Activated naive CD8-positive, alpha-beta T cell treated with anti-CD3 and anti-CD28 coated beads, Interleukin-2, amount 50 U/mL, for 24 hours (primary cell): ENCODE measurements around the gene CEL.
"Not testable (repeated sequence)": the region's sequence is repeated elsewhere in the genome, so short reads cannot be mapped to it uniquely, and the experiment has no call there.

Source experiments
- ATAC-seq: fragments of 150-1000 bp; cut with Tn5 transposase; one replicate; pipeline ENCODE4 v1.10.0; 2021
- DNase-seq: peaks from one replicate; pipeline ENCODE4 v3.0.0; 2021
- H3K27ac Mint-ChIP-seq: one replicate; pipeline ENCODE4 v1.8.0; 2021; ENCODE audit warnings: mild to moderate bottlenecking, mixed read lengths
- H3K27me3 Mint-ChIP-seq: one replicate; pipeline ENCODE4 v1.8.0; 2021; ENCODE audit warnings: mixed read lengths
- H3K36me3 Mint-ChIP-seq: one replicate; pipeline ENCODE4 v1.8.0; 2021; ENCODE audit warnings: low read depth, mixed read lengths
- H3K4me1 Mint-ChIP-seq: one replicate; pipeline ENCODE4 v1.8.0; 2021; ENCODE audit warnings: mixed read lengths
- H3K4me3 Mint-ChIP-seq: one replicate; pipeline ENCODE4 v1.8.0; 2021; ENCODE audit warnings: mild to moderate bottlenecking, moderate library complexity, mixed read lengths
- H3K9me3 Mint-ChIP-seq: one replicate; pipeline ENCODE4 v1.8.0; 2021; ENCODE audit warnings: mixed read lengths

Gene CEL

DNA sequence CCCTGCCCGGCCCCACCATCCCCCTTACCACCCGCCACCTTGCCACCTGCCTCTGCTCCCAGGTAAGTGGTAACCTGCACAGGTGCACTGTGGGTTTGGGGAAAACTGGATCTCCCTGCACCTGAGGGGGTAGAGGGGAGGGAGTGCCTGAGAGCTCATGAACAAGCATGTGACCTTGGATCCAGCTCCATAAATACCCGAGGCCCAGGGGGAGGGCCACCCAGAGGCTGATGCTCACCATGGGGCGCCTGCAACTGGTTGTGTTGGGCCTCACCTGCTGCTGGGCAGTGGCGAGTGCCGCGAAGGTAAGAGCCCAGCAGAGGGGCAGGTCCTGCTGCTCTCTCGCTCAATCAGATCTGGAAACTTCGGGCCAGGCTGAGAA, at the start of gene CEL:
Gene CEL (plus strand): TSS at position 218 of the 382 bp plus-strand sequence. CDS start 22 bp downstream, at position 240.
- not testable (repeated sequence) for H3K4me3 Mint-ChIP-seq, H3K27me3 Mint-ChIP-seq, H3K27ac Mint-ChIP-seq, ATAC-seq, DNase-seq, H3K9me3 Mint-ChIP-seq
- Mint-ChIP-seq H3K4me1 (peaks cover 33% of the 10 kb centered on the region), H3K36me3 (peaks cover 13% of the 10 kb centered on the region)

GRCh38 chr9:133014696-133015095, 47.1 kb upstream of the CEL start:
- H3K27me3 Mint-ChIP-seq = peaks cover 11% of the 10 kb centered on the region
- H3K4me3 Mint-ChIP-seq = no peak overlapping the region
- no peak for DNase-seq
- H3K9me3 Mint-ChIP-seq = peaks cover 10% of the 10 kb centered on the region
- H3K27ac Mint-ChIP-seq = no peak overlapping the region
- no peaks in the 10 kb centered on the region for H3K36me3 Mint-ChIP-seq
- no peak for ATAC-seq
- no peaks in the 10 kb centered on the region for H3K4me1 Mint-ChIP-seq

DNA sequence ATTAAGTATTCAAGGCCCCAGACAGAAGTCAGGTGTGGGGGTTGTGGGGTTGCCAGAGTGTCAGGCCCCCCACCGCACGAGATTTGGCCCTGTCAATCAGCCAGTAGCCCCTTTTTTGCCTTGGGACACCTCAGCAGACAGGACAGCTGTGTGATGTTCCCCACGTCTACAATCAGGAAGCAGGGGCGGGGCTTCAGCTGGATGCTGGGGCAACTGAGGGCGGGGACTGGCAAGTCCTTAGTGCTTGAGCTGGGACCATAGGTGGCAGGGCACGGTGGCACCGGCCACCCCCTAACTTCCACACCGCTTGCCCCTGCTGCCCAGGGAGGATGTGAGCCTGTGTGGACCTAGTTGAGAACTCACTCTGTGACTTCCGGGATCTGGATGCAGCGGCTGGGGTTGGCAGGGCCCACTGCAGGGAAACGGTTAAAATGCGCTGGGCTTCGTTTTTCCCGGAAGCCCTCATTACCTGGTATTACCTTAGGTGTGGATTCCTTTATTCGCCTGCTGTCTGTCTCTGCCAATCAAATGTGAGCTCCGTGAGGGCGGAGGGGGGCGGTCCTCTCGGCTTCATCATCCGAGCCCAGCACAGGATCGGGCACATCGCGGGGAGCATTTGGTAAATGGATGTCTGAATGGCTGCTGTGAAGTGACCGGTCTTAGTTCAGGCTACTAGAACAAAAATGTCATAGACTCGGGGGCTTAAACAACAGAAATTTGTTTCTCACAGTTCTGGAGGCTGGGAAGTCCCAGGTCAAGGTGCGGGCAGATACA, 38.5 kb upstream of the CEL start:
- Mint-ChIP-seq H3K36me3 (no peaks in the 10 kb centered on the region), H3K4me3 (peak overlapping the region; percentile 40)
- peak; percentile 75 for DNase-seq

DNA sequence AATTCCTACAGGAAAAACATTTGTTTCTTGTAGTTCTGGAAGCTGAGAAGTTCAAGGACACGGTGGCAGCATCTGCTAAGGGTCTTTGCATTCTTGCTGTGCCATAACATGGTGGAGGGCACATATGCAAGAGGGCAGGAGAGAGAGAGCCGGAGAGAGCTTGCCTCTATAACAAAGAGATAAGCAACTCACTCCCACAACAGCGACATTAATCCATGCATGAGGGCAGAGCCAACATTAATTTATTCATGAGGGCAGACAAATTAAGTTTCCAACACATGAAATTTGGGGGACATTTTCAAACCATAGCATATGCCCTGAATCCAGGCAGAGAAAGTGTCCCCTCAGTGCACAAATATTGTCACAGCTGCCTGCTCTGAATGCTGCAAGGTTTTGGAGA, 35.4 kb upstream of the CEL start:
- no peak for ATAC-seq
- H3K4me3 Mint-ChIP-seq = no peak overlapping the region

More for the DNA sequence above, 38.5 kb upstream of the CEL start:
- ATAC-seq = peak; percentile 66
- H3K9me3 Mint-ChIP-seq = no peaks in the 10 kb centered on the region
- peaks cover 15% of the 10 kb centered on the region for H3K4me1 Mint-ChIP-seq
- H3K27me3 Mint-ChIP-seq = peaks cover under 1% of the 10 kb centered on the region
- peak overlapping the region; percentile 18 for H3K27ac Mint-ChIP-seq

DNA sequence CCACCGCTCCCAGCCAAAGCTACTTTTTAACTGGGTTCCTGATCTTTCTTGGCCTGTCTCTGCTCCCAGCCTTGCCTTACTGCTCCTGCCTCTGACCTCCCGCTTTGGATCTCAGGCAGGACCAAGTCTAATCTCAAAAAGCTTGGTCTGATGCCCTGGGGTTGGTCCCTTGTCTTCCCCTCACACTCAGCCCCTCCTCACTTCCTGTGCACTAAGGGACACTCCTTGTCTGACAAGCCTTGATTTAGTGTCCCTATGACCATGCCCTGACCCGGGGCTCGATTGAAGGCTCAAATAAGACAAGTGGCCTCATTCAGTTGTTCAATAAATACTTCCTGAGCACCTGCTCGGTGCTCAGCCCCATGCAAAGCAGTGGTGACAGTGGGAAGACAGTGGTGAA, 34.6 kb upstream of the CEL start:
- DNase-seq (no peak), ATAC-seq (no peak)
- no peaks in the 10 kb centered on the region for H3K9me3 Mint-ChIP-seq
- no peaks in the 10 kb centered on the region for H3K27me3 Mint-ChIP-seq
- H3K27ac Mint-ChIP-seq = no peak overlapping the region
- peaks cover 28% of the 10 kb centered on the region for H3K4me1 Mint-ChIP-seq
- H3K36me3 Mint-ChIP-seq = peaks cover 9% of the 10 kb centered on the region
- H3K4me3 Mint-ChIP-seq = no peak overlapping the region

More for the DNA sequence above, 35.4 kb upstream of the CEL start:
- DNase-seq = no peak
- H3K27ac Mint-ChIP-seq = no peak overlapping the region
- H3K27me3 Mint-ChIP-seq = no peaks in the 10 kb centered on the region
- H3K9me3 Mint-ChIP-seq = no peaks in the 10 kb centered on the region
- peaks cover 22% of the 10 kb centered on the region for H3K4me1 Mint-ChIP-seq
- peaks cover 4% of the 10 kb centered on the region for H3K36me3 Mint-ChIP-seq

DNA sequence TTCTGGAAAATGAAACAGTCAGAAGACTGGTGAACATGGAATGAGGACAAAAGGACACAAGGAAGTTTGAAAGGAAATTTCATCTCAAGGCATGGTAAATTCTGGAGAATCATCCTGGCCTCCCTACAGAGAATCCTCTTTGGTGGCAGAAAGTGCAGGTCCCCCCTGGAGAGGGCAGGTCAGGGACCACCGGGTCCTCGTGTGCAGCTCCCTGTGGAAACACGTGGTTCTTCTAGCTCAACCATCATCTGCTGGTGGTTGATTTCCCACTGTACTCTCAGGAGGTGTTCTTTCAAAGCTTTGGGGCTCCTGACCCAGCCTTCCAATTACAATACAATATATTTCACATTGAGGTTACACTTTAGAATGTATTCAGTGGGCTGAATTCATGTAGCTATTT, 33.6 kb upstream of the CEL start:
- DNase-seq (no peak), ATAC-seq (no peak)
- Mint-ChIP-seq H3K27ac (no peak overlapping the region), H3K4me3 (peak overlapping the region; percentile 92), H3K27me3 (no peaks in the 10 kb centered on the region), H3K9me3 (no peaks in the 10 kb centered on the region), H3K4me1 (peaks cover 32% of the 10 kb centered on the region), H3K36me3 (peaks cover 11% of the 10 kb centered on the region)

GRCh38 chr9:133029994-133030316, 31.8 kb upstream of the CEL start:
- peaks cover 31% of the 10 kb centered on the region for H3K4me1 Mint-ChIP-seq

GRCh38 chr9:133030317-133031129, 31.3 kb upstream of the CEL start, which contains the start of gene GTF3C5:
TSS of gene GTF3C5 (plus strand) at chr9:133030997. CDS start at chr9:133031012, 15 bp downstream.
- H3K9me3 Mint-ChIP-seq = no peaks in the 10 kb centered on the region
- peak within 1 kb of the TSS; percentile 97 for H3K27ac Mint-ChIP-seq
- H3K27me3 Mint-ChIP-seq = no peaks in the 10 kb centered on the region
- ATAC-seq (peak; percentile 99), DNase-seq (peak; percentile 89)
- peaks cover 31% of the 10 kb centered on the region for H3K4me1 Mint-ChIP-seq
- H3K4me3 Mint-ChIP-seq = peak within 1 kb of the TSS; percentile 92
- H3K36me3 Mint-ChIP-seq = peaks cover 11% of the 10 kb centered on the region

More at GRCh38 chr9:133029994-133030316, 31.8 kb upstream of the CEL start:
- H3K27ac Mint-ChIP-seq = peak overlapping the region; percentile 97
- H3K4me3 Mint-ChIP-seq = peak overlapping the region; percentile 92
- DNase-seq = no peak
- H3K27me3 Mint-ChIP-seq = no peaks in the 10 kb centered on the region
- H3K36me3 Mint-ChIP-seq = peaks cover 11% of the 10 kb centered on the region
- no peaks in the 10 kb centered on the region for H3K9me3 Mint-ChIP-seq
- peak; percentile 7 for ATAC-seq

DNA sequence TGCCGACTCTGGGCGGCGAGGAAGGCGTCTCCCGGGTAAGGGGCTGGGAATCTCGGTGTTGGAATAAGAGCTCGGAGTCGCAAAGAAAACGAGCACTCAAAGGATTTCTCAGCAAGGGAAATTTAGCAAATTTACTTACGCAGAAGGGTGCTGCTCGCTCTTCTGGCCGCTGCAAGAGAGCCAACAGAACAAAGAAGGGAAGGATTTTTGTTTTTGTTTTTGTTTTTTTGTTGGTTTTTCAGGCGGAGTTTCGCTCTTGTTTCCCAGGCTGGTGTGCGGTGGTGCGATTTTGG, 30.7 kb upstream of the CEL start:
- H3K36me3 Mint-ChIP-seq = peaks cover 11% of the 10 kb centered on the region
- H3K4me1 Mint-ChIP-seq = peaks cover 31% of the 10 kb centered on the region
- H3K27ac Mint-ChIP-seq = peak overlapping the region; percentile 97
- ATAC-seq (no peak), DNase-seq (no peak)
- peak overlapping the region; percentile 92 for H3K4me3 Mint-ChIP-seq
- H3K27me3 Mint-ChIP-seq = no peaks in the 10 kb centered on the region
- no peaks in the 10 kb centered on the region for H3K9me3 Mint-ChIP-seq

DNA sequence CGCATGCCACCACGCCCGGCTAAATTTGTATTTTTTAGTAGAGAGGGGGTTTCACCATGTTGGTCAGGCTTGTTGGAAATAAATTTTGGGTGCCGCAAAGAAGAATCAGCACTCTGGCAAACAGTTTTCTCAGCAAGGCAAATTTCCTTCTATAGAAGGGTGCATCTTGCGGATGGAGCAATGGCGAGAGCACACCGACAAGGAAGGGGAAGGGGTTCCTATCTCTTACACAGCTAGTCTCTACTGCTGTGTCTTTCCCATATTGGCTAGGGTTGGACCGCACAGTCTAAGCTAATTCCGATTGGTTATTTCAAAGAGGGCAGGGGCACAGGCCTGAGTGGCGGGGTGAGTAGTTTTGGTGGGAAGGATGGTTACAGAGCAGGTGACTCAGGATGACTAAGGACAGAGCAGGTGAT, 30.3 kb upstream of the CEL start:
- Mint-ChIP-seq H3K4me1 (peaks cover 31% of the 10 kb centered on the region), H3K9me3 (no peaks in the 10 kb centered on the region)
- peak; percentile 18 for DNase-seq

GRCh38 chr9:133032171-133032570, 29.6 kb upstream of the CEL start:
- no peaks in the 10 kb centered on the region for H3K9me3 Mint-ChIP-seq

More for the DNA sequence above, 30.3 kb upstream of the CEL start:
- peak overlapping the region; percentile 92 for H3K4me3 Mint-ChIP-seq
- no peak for ATAC-seq
- peaks cover 11% of the 10 kb centered on the region for H3K36me3 Mint-ChIP-seq
- H3K27ac Mint-ChIP-seq = peak overlapping the region; percentile 97
- no peaks in the 10 kb centered on the region for H3K27me3 Mint-ChIP-seq

GRCh38 chr9:133035669-133036068, 26.1 kb upstream of the CEL start:
- Mint-ChIP-seq H3K27ac (no peak overlapping the region), H3K9me3 (no peaks in the 10 kb centered on the region), H3K36me3 (peaks cover 11% of the 10 kb centered on the region), H3K4me3 (no peak overlapping the region), H3K4me1 (peaks cover 27% of the 10 kb centered on the region), H3K27me3 (no peaks in the 10 kb centered on the region)
- no peak for DNase-seq
- ATAC-seq = no peak

More at GRCh38 chr9:133032171-133032570, 29.6 kb upstream of the CEL start:
- H3K4me1 Mint-ChIP-seq = peaks cover 31% of the 10 kb centered on the region
- peak overlapping the region; percentile 97 for H3K27ac Mint-ChIP-seq
- peak overlapping the region; percentile 92 for H3K4me3 Mint-ChIP-seq
- DNase-seq (no peak), ATAC-seq (no peak)
- H3K27me3 Mint-ChIP-seq = no peaks in the 10 kb centered on the region
- H3K36me3 Mint-ChIP-seq = peaks cover 11% of the 10 kb centered on the region

DNA sequence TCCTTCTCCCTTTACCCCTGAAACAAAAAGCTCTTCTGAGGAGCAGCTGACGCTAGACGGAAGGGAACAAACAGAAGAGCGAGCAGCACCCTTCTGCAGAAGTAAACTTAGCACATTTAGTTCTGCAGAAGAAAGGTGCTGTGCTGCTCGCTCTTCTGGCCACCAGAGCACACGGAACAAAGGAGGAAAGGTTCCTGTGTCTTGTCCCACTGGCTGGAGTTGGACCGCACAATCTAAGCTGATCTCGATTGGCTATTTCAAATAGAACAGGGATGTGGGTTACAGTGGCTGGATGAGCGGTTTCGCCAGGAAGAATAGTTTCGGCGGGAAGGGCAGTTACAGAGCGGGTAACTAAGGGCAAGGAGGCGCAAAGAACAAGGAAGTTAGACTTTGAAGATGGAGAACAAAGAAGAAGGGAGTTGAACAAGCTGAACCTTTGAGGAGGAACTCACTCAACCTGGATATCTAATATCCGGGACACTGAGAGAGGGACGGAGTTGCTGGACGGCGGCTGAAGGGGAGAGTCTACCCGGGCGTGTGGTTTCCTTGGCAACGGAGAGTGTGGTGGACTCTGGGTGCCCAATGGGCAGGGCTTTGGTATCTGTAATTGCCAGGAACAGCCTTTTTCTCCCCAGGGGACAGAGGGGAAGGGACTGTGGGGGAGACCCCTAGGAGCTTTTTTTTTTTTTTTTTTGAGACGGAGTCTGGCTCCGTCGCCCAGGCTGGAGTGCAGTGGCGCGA, 23.8 kb upstream of the CEL start:
- ATAC-seq = no peak
- peaks cover 9% of the 10 kb centered on the region for H3K4me1 Mint-ChIP-seq
- no peaks in the 10 kb centered on the region for H3K27me3 Mint-ChIP-seq
- no peak for DNase-seq
- no peak overlapping the region for H3K4me3 Mint-ChIP-seq
- no peaks in the 10 kb centered on the region for H3K36me3 Mint-ChIP-seq
- no peaks in the 10 kb centered on the region for H3K9me3 Mint-ChIP-seq
- H3K27ac Mint-ChIP-seq = no peak overlapping the region

- Mint-ChIP-seq H3K36me3 (peaks cover 17% of the 10 kb centered on the region), H3K4me1 (peaks cover 11% of the 10 kb centered on the region)
- ATAC-seq, H3K27me3 Mint-ChIP-seq, H3K9me3 Mint-ChIP-seq, H3K4me3 Mint-ChIP-seq, H3K27ac Mint-ChIP-seq: not testable (repeated sequence)
- DNase-seq = peak; percentile 63
Measured at GRCh38 chr9:133040892-133041479, 20.8 kb upstream of the CEL start.
